Neuron (in vitro differentiated cells): ENCODE measurements around the gene ARFGAP3.

Experiments
- H2AFZ ChIP-seq: one replicate; pipeline ENCODE4 v1.6.1; 2013; ENCODE audit warnings: low read depth, mild to moderate bottlenecking, inconsistent platforms, low read length, moderate library complexity
- H3K27me3 ChIP-seq: one replicate; pipeline ENCODE4 v1.6.1; 2013; ENCODE audit warnings: low read length; ENCODE audit not compliant: insufficient read depth
- H3K36me3 ChIP-seq: one replicate; pipeline ENCODE4 v1.6.1; 2013; ENCODE audit warnings: low read length; ENCODE audit not compliant: insufficient read depth
- H3K4me1 ChIP-seq: one replicate; pipeline ENCODE4 v1.6.1; 2013; ENCODE audit warnings: low read length; ENCODE audit not compliant: insufficient read depth
- H3K4me3 ChIP-seq: 2 replicates; pipeline ENCODE4 v1.5.1; 2013; ENCODE audit warnings: mild to moderate bottlenecking, low read length, moderate library complexity
- H3K9me3 ChIP-seq: one replicate; pipeline ENCODE4 v1.6.1; 2013; ENCODE audit warnings: low read length

ARFGAP3 gene

DNA sequence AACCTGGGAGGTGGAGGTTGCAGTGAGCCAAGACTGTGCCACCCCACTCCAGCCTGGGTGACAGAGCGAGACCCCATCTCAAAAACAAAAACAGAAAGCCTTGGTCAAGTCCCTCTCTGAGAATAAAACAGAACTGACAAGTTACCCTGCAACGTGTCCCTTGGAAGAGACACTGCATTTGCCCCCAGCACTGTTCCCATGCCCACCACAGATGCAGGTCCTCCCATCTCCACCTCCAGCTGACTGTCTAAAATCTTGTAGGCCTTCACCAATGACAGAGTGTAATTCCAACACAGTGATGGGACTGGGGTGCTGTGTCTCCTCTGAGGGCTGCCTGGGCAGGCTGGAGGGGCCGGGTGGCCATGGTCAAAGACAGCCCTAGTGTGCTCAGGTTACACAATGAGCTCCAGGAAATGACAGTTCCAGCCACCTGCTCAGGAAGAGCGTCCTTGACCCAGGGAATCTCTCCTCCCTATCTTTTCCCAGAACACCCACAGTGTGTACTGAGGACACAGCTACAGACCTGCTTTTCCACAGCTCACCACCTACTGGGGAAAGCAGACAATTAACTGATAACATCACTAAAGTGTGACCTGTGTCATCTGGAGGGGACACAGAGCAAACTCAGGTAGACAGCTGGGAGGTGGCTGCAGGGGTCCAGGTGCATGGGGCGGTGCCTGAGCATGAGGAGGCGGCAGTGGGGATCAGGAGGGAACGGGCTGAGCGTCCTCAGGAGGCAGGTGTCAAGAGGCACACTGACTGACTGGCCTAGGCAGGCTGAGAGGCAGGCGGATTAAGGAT, 56.4 kb downstream of the ARFGAP3 start:
- Histone ChIP-seq H3K27me3 (no peaks in the 10 kb centered on the region), H3K9me3 (no peaks in the 10 kb centered on the region), H3K4me3 (no peak overlapping the region), H2AFZ (no peak overlapping the region), H3K36me3 (peaks cover 27% of the 10 kb centered on the region), H3K4me1 (peaks cover 8% of the 10 kb centered on the region)

- H3K4me1 ChIP-seq: no peaks in the 10 kb centered on the region
- H3K4me3 ChIP-seq: no peak overlapping the region
- H3K27me3 ChIP-seq: no peaks in the 10 kb centered on the region
- no peak overlapping the region for H2AFZ ChIP-seq
- H3K36me3 ChIP-seq: peaks cover 27% of the 10 kb centered on the region
- no peaks in the 10 kb centered on the region for H3K9me3 ChIP-seq
Measured at GRCh38 chr22:42799461-42800405, 57.3 kb downstream of the ARFGAP3 start.

GRCh38 chr22:42799061-42799460, 58.0 kb downstream of the ARFGAP3 start:
- no peaks in the 10 kb centered on the region for H3K4me1 ChIP-seq
- H2AFZ ChIP-seq: no peak overlapping the region
- no peaks in the 10 kb centered on the region for H3K9me3 ChIP-seq
- H3K4me3 ChIP-seq: no peak overlapping the region
- H3K36me3 ChIP-seq: peaks cover 27% of the 10 kb centered on the region
- H3K27me3 ChIP-seq: no peaks in the 10 kb centered on the region

- H3K27me3 ChIP-seq: no peaks in the 10 kb centered on the region
- peaks cover 20% of the 10 kb centered on the region for H3K36me3 ChIP-seq
- H3K4me1 ChIP-seq: no peaks in the 10 kb centered on the region
- no peaks in the 10 kb centered on the region for H3K9me3 ChIP-seq
- H3K4me3 ChIP-seq: no peak overlapping the region
- no peak overlapping the region for H2AFZ ChIP-seq
Measured at GRCh38 chr22:42797011-42797410, 60.1 kb downstream of the ARFGAP3 start.

DNA sequence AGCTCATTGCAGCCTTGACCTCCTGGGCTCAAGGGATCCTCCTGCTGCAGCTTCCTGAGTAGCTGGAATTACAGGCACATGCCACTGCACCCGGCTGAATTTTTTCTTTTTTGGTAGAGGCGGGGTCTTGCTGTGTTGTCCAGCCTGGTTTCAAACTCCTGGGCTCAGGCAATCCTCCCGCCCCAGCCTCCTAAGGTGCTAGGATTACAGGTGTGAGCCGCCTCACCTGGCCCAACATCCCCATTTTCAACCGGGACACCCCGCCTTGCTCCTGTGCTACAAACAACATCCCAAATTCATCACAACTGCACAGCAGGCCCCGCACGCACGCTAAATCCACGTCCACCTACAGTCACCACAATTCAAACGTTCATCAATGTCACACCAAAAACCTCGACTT, 61.0 kb downstream of the ARFGAP3 start:
- no peaks in the 10 kb centered on the region for H3K9me3 ChIP-seq
- H3K4me1 ChIP-seq: no peaks in the 10 kb centered on the region
- H3K4me3 ChIP-seq: no peak overlapping the region
- no peak overlapping the region for H2AFZ ChIP-seq
- peaks cover 18% of the 10 kb centered on the region for H3K36me3 ChIP-seq
- H3K27me3 ChIP-seq: no peaks in the 10 kb centered on the region

- Histone ChIP-seq H3K27me3 (no peaks in the 10 kb centered on the region), H3K36me3 (peaks cover 18% of the 10 kb centered on the region), H3K9me3 (no peaks in the 10 kb centered on the region), H3K4me1 (no peaks in the 10 kb centered on the region), H3K4me3 (no peak overlapping the region), H2AFZ (no peak overlapping the region)
Measured at GRCh38 chr22:42794551-42795510, 62.2 kb downstream of the ARFGAP3 start.

DNA sequence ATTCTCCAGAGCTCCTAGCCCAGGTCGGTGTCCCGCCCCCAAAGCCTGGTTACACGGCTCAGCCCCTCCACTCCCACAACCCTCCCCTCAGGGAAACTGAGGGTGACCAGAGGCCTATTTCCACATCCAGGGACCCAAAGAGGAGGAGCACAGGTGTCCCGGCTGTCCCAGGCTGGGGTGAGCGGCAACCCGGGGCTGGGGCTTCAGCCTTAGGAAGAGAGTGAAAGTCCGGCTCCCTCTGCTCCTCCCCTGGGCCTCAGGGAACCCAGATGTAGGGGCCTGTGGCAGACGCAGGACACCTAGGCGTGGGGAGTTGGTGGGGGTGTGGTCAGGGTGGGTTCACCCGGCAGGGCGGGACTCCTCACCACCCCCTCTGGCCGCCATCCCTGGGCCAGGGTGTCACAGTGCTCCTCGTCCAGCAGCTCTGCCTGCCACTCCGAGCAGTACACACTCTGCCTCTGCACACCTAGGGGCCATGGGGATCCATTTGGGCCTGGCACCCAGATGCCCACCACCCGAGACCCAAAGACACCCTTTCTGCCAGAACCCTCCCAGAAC, 63.1 kb downstream of the ARFGAP3 start:
- Histone ChIP-seq H3K36me3 (peaks cover 12% of the 10 kb centered on the region), H3K9me3 (no peaks in the 10 kb centered on the region), H2AFZ (no peak overlapping the region), H3K4me3 (no peak overlapping the region), H3K27me3 (no peaks in the 10 kb centered on the region), H3K4me1 (no peaks in the 10 kb centered on the region)

DNA sequence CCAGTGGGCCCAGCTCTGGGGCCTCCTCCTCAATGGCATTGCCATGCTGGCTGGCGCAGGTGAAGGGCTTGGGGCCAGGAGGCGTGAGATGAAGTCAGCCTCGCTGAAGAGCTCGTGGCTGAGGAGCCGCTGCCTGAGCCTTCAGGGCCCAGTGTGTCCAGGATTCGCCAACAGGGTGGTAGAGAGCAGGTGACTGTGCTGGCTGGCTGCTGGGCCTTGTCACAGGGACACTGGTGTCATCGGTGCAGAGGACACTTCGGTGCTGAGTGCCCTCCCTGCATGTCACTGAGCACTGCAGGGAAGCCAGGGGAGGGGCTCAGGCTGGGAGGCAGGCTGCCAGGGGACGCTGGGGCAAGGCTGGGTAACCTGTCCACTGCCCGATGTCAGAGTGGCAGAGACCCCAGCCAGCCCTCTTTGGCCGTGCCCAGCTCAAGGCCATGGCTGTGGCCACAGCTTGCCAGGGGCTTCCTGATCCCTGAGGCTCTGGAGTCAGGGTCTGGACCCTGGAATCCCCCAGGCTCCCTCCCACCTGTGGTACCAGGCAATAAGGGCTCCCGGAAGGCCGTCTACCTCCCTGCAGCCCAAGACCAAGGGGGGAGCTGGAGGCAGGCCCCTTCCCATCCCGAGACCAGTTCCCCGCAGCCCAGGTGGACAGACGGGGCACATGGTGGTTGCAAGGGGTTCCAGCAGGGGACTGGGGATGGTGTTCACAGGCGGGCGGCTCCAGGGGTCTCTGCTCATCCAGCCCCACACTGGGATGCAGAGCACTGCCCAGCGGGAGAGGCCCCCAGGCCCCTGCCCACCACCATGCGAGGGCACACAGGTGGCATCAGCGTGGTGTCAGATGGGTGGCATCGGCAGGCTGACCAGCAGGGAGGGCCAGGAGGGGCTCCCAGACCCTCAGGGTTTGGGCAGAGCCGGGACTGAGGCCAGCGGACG, 63.9 kb downstream of the ARFGAP3 start:
- peaks cover 7% of the 10 kb centered on the region for H3K36me3 ChIP-seq
- no peak overlapping the region for H2AFZ ChIP-seq
- no peaks in the 10 kb centered on the region for H3K4me1 ChIP-seq
- no peaks in the 10 kb centered on the region for H3K27me3 ChIP-seq
- H3K9me3 ChIP-seq: no peaks in the 10 kb centered on the region
- H3K4me3 ChIP-seq: no peak overlapping the region

- Histone ChIP-seq H3K27me3 (no peaks in the 10 kb centered on the region), H3K36me3 (peaks cover under 1% of the 10 kb centered on the region), H3K4me3 (no peak overlapping the region), H3K4me1 (no peaks in the 10 kb centered on the region), H3K9me3 (no peaks in the 10 kb centered on the region), H2AFZ (no peak overlapping the region)
Measured at GRCh38 chr22:42792453-42792908, 64.6 kb downstream of the ARFGAP3 start.

- Histone ChIP-seq H3K36me3 (no peaks in the 10 kb centered on the region), H2AFZ (no peak overlapping the region), H3K4me3 (no peak overlapping the region), H3K9me3 (no peaks in the 10 kb centered on the region), H3K4me1 (no peaks in the 10 kb centered on the region), H3K27me3 (no peaks in the 10 kb centered on the region)
Measured at GRCh38 chr22:42791721-42792452, 65.2 kb downstream of the ARFGAP3 start.

DNA sequence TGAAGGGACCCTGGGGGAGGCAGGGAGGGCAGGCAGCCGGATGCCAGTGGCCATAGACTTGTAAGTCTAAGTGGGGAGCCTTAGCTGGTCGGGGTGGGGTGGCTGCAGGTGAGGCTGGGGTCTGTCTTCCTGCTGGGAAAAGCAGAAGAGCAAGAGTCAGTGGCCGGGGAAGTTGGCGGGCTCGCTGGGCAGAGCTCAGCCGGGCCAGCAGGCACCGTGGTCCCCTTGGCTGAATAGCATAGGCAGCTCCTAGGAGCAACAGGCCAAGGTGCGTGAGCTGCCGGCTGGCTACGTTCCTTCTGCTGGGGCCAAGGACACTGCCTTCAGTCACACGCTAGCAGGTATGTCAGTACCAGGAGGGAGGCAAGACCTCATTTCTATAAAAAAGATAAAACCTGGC, 68.6 kb downstream of the ARFGAP3 start:
- Histone ChIP-seq H3K4me3 (no peak overlapping the region), H3K9me3 (no peaks in the 10 kb centered on the region), H3K4me1 (no peaks in the 10 kb centered on the region), H3K36me3 (no peaks in the 10 kb centered on the region), H2AFZ (no peak overlapping the region), H3K27me3 (no peaks in the 10 kb centered on the region)
